Thyroid gland (tissue), 4 donors: ENCODE measurements around the gene TMEM219. TPM values are rescaled to one million over a fixed set of nuclear protein-coding genes. Genes with fewer than 3 reads are reported as not detected.

Source experiments
- DNase-seq, 2 donors: peaks; one replicate each; pipeline ENCODE4 v3.0.0-alpha.2; 2019
- H3K27ac ChIP-seq, 3 donors: fragments of 200-600 bp; sonication (generic); 1 replicate in 2 of 3; 2 replicates in 1 of 3; pipeline ENCODE4 v1.5.1; 2016 to 2019; ENCODE audit warnings: mild to moderate bottlenecking in 1 of 3, moderate library complexity in 1 of 3
- H3K27me3 ChIP-seq: fragments of 200-600 bp; sonication (generic); one replicate; pipeline ENCODE4 v1.5.1; 2019
- H3K36me3 ChIP-seq, 2 donors: fragments of 200-600 bp; sonication (generic); one replicate each; pipeline ENCODE4 v1.5.1; 2016 to 2019
- H3K4me1 ChIP-seq, 2 donors: fragments of 200-600 bp; sonication (generic); one replicate each; pipeline ENCODE4 v1.5.1; 2017 to 2019
- H3K4me3 ChIP-seq, 3 donors: fragments of 200-600 bp; sonication (generic); replicated peaks in 1 of 3; 1 replicate in 2 of 3; 2 replicates in 1 of 3; pipeline ENCODE4 v1.5.1; 2016; ENCODE audit warnings: mild to moderate bottlenecking in 1 of 3
- H3K9me3 ChIP-seq: fragments of 200-600 bp; sonication (generic); one replicate; pipeline ENCODE4 v1.5.1; 2017
- CTCF ChIP-seq, 6 experiments: fragments of 200-600 bp in 3 of 6; fragments of 450-650 bp in 3 of 6; sonication (generic) in 3 of 6; IDR thresholded peaks; one replicate each; pipeline ENCODE4 v1.5.1; 2016 to 2019; ENCODE audit warnings: antibody characterized with exemption in 6 of 6, mild to moderate bottlenecking in 2 of 6, inconsistent platforms in 1 of 6, moderate library complexity in 1 of 6
- POLR2A ChIP-seq, 2 donors: fragments of 450-650 bp; IDR thresholded peaks; one replicate each; pipeline ENCODE4 v1.6.1; 2017; ENCODE audit warnings: antibody characterized with exemption in 2 of 2, mild to moderate bottlenecking in 2 of 2, moderate library complexity in 1 of 2
- WGBS, 2 donors: methylation state at CpG; one replicate each; pipeline ENCODE4 v1.1.5; 2017; 5-methylcytosine and 5-hydroxymethylcytosine counted together
- intact Hi-C: fragments of 100-400 bp; cut with DNase I; formaldehyde crosslinking; loops from one replicate; pipeline ENCODE4 v1.15.1; 2023
- total RNA-seq, 4 donors: library from RNA; depleted of rRNA; stranded (reverse); fragments of >200 nt; gene quantifications; one replicate each; pipeline ENCODE4 v1.2.3, GENCODE V29; 2016

The TMEM219 gene
- total RNA-seq, 4 donors from 2014 or later = 93.2 to 140 (median 135) TPM

GRCh38 chr16:30002614-30003346, 40.9 kb downstream of the TMEM219 start:
- Histone ChIP-seq H3K27ac (no peak overlapping the region), H3K4me3 (no peak overlapping the region), H3K36me3 (peaks cover 0 to 2% of the 10 kb centered on the region in 2 donors), H3K9me3 (no peaks in the 10 kb centered on the region), H3K4me1 (no peaks in the 10 kb centered on the region), H3K27me3 (no peaks in the 10 kb centered on the region)
- WGBS, 2 donors = 87 to 90% methylated on average over 18 to 19 of the region's 19 CpGs
- no peak for DNase-seq
- TF ChIP-seq POLR2A (IDR thresholded peaks at IDR 0.05) (no peak), CTCF (IDR thresholded peaks at IDR 0.05) (no peak)
- intact Hi-C loops = loop anchor here (5.0 kb wide), 1 partner anchor 305 kb away; no protein-coding TSS in a partner anchor

GRCh38 chr16:30003670-30004423, 42.0 kb downstream of the TMEM219 start:
- no peak for TF ChIP-seq CTCF (IDR thresholded peaks at IDR 0.05)
- TF ChIP-seq POLR2A (IDR thresholded peaks at IDR 0.05) = no peak
- Histone ChIP-seq H3K27ac (no peak overlapping the region), H3K4me1 (no peaks in the 10 kb centered on the region), H3K9me3 (no peaks in the 10 kb centered on the region), H3K36me3 (peaks cover 0 to 2% of the 10 kb centered on the region in 2 donors), H3K27me3 (no peaks in the 10 kb centered on the region), H3K4me3 (no peak overlapping the region)
- intact Hi-C loops = loop anchor here (5.0 kb wide), 1 partner anchor 307 kb away; no protein-coding TSS in a partner anchor
- DNase-seq = no peak
- 77 to 93% methylated on average over 15 to 17 of the region's 17 CpGs for WGBS, 2 donors

- Histone ChIP-seq H3K36me3 (peaks cover 0 to 2% of the 10 kb centered on the region in 2 donors), H3K27ac (no peak overlapping the region), H3K9me3 (no peaks in the 10 kb centered on the region), H3K4me1 (no peaks in the 10 kb centered on the region), H3K27me3 (no peaks in the 10 kb centered on the region), H3K4me3 (no peak overlapping the region)
- no peak for DNase-seq
- no peak for TF ChIP-seq POLR2A (IDR thresholded peaks at IDR 0.05)
- no peak for TF ChIP-seq CTCF (IDR thresholded peaks at IDR 0.05)
- 73 to 81% methylated on average over 17 to 19 of the region's 19 CpGs for WGBS, 2 donors
- intact Hi-C loops = loop anchor here (5.0 kb wide), 1 partner anchor 307 kb away; no protein-coding TSS in a partner anchor
Observed at GRCh38 chr16:30004424-30004776, 42.5 kb downstream of the TMEM219 start.

- peaks cover under 1% of the 10 kb centered on the region for H3K27me3 ChIP-seq
- H3K4me1 ChIP-seq = no peaks in the 10 kb centered on the region
- H3K9me3 ChIP-seq = no peaks in the 10 kb centered on the region
- H3K4me3 ChIP-seq = no peak overlapping the region
- H3K27ac ChIP-seq = no peak overlapping the region
- H3K36me3 ChIP-seq = peaks cover 0 to 2% of the 10 kb centered on the region in 2 donors
- no peak for DNase-seq
- TF ChIP-seq CTCF (IDR thresholded peaks at IDR 0.05) (no peak), POLR2A (IDR thresholded peaks at IDR 0.05) (no peak)
- intact Hi-C loops = loop anchor here (5.0 kb wide), 1 partner anchor 308 kb away; no protein-coding TSS in a partner anchor
- 67% methylated on average over 3 to 10 of the region's 11 CpGs for WGBS, 2 donors
Observed at GRCh38 chr16:30004811-30005242, 42.9 kb downstream of the TMEM219 start.
